GM20000 (cell line): ENCODE measurements around the gene ATL1.

ENCODE experiments used
- DNase-seq: peaks from one replicate; pipeline ENCODE4 v3.0.0; 2012; ENCODE audit warnings: low spot score
- TF ChIP-seq, protein P1 (sequence below): IDR thresholded peaks from 2 replicates; pipeline ENCODE4 v1.5.1; 2012; ENCODE audit warnings: mild to moderate bottlenecking, control low read depth; ENCODE audit errors: extremely low read depth, missing control alignments

The ATL1 gene

DNA sequence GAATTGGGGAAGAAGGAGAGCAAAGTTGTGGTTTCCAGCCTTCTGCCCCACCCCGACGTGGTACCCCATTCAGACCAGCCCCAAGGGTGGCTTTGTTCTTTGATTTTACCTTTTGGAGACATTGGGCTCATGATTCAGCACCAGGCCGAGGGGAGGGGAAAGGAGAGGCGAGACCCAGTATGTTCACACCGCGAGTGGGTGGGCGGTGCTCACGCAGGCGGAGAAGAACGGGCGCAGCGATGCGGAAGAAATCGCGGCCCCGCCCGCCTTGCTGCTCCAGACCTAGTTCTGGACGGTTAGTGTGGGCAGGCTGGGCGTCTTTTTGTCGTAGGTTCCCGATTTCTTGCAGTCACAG is 963 bp downstream of the ATL1 start:
- TF ChIP-seq, protein P1, sequence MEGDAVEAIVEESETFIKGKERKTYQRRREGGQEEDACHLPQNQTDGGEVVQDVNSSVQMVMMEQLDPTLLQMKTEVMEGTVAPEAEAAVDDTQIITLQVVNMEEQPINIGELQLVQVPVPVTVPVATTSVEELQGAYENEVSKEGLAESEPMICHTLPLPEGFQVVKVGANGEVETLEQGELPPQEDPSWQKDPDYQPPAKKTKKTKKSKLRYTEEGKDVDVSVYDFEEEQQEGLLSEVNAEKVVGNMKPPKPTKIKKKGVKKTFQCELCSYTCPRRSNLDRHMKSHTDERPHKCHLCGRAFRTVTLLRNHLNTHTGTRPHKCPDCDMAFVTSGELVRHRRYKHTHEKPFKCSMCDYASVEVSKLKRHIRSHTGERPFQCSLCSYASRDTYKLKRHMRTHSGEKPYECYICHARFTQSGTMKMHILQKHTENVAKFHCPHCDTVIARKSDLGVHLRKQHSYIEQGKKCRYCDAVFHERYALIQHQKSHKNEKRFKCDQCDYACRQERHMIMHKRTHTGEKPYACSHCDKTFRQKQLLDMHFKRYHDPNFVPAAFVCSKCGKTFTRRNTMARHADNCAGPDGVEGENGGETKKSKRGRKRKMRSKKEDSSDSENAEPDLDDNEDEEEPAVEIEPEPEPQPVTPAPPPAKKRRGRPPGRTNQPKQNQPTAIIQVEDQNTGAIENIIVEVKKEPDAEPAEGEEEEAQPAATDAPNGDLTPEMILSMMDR: no peak
- no peak for DNase-seq

DNA sequence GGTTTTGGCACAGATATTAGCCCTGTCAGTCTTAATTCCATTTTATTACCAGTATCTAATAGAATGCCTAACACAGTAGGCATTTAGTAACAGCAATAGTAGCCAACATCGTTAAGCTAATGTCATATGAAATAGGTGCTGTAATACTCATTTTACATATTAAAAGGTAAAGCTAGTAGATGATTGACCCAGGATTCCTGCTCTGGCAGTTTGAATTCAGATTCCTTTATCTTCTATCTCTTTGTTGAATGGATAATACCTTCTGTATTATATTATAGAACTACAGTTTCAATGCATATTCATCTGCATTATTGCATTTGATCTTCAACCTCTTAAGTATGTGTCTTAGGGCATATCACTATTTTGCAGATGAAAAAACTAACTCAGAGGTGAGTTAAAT is 2.9 kb downstream of the ATL1 start:
- TF ChIP-seq, protein P1: no peak
- no peak for DNase-seq

DNA sequence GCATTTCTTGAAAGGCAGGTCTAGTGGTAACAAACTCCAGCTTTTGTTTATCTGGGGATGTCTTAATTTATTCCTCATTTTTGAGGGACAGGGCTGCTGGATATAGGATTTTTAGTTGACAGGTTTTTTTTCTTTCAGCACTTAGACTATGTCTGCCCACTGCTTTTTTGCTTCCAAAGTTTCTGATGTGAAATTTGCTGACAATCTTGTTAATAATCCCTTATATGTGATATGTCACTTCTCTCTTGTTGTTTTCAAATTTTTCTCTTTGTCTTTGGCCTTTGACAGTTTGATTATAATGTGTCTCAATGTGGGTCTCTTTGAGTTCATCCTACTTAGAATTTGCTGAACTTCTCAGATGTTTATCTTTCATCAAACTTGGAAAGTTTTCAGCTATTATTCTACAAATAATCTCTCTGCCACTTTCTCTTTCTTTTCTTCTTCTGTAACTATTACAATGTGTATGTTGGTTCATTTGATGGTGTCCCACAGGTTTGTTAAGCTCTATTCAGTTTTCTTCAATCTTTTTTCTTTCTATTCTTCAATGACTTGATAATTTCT is 9.8 kb downstream of the ATL1 start:
- DNase-seq: no peak
- TF ChIP-seq, protein P1: no peak

DNA sequence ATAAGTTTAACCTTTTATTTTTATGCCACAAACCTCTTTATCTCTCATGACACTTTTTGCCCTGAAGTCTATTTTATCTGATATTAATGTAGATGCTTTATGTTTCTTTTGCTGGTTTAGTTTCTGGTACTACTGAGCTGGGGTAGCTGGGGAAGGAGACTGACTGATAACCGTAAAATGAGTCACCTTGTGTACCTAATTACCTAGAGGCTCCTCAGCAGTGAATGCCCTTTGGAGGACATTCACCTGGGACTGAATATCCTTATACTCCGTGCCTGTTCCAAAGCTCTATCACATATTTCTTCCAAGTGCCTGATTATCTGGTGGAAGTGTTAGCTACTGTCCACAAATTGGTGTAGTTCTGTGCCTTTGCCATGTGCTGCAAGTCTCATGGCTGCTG is 13.9 kb downstream of the ATL1 start:
- TF ChIP-seq, protein P1: no peak

DNA sequence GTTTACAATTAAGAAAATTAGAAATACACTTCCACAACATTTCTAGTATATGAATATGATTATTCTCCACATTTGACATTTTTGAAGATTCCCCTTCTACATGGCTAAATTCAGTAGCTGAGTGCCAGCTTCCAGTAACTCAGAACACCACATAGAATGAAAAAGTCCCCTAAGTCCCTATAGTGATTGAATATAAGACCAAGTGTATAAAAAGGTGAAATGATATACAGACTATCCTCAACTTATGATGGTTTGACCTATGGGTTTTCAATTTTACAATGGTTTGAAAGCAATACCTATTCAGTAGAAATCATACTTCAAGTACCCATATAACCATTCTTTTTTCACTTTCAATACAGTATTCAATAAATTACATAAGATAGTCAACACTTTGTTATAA is 15.8 kb downstream of the ATL1 start:
- no peak for DNase-seq
- TF ChIP-seq, protein P1: no peak

More for the DNA sequence above, 13.9 kb downstream of the ATL1 start:
- DNase-seq: no peak

DNA sequence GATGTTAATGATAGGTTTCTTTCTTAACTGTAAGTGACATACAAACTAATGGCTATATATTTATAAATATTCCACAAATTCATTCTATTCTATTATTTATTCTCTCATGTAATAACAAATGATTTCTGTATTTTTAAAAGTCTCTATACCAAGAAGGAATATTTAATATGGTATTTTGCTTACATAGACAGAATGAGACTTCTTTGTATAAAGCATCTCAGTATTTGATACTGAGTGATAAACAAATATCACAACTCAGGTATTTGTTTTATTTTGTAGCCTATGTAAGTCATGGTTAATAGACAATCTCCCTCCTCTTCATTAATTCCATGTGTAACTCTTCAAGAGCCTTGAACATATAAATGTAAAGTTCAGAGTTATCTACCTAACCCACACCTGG is 18.0 kb downstream of the ATL1 start:
- DNase-seq: no peak
- TF ChIP-seq, protein P1: no peak

DNA sequence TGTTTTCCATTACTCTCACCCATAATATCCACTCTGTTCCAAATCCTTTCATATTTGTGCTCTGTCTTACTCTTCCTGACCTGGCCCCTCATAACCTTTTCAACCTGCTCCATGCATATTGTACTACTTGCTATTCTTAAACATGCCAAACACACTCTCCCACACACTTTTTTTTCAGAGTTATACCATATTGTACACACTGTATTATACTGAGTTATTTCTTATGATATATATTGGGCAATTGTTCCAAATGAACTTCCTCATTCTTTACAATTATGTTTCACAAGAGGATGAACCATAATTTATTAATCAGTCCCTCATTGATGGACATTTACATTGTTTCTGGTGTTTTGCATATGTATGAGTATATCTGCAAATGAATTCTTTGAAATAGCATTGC is 18.5 kb downstream of the ATL1 start:
- TF ChIP-seq, protein P1: no peak
- DNase-seq: no peak

DNA sequence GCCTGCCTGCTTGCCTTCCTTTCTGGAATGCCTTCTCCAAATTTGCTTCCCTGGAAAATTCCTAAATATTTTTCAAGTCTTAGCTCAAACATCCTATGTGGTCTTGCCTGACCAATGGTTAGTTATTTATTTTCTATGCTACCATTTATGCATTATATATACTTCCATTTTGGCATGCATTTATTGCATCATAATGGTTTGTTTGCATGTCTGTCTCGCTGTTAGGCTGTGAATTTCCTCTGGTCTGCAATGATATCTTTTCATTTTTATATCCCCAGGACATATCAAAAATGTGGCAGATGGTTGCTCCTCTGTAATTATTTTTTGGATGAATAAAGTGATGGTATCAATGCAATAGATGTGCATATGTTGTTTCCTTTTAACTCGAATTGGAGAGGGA is 30.5 kb downstream of the ATL1 start:
- TF ChIP-seq, protein P1: no peak
- no peak for DNase-seq
